GM12865 (cell line): ENCODE data around the gene DYNC1I1.

Experiments
- DNase-seq: peaks from one replicate; pipeline ENCODE4 v3.0.0; 2010; ENCODE audit warnings: low read depth
- H3K4me3 ChIP-seq: 2 replicates; pipeline ENCODE4 v1.5.1; 2011; ENCODE audit warnings: mild to moderate bottlenecking, low read depth, low read length, control low read depth
- CTCF ChIP-seq: IDR thresholded peaks from 2 replicates; pipeline ENCODE4 v1.5.1; 2011; ENCODE audit warnings: low read length, control low read depth, low read depth, inconsistent platforms; ENCODE audit not compliant: insufficient read depth; ENCODE audit errors: missing control alignments

The DYNC1I1 gene

GRCh38 chr7:95899919-95900513 is 127.7 kb downstream of the DYNC1I1 start:
- TF ChIP-seq CTCF: no peak
- no peak for DNase-seq

GRCh38 chr7:95901006-95901405 is 128.7 kb downstream of the DYNC1I1 start:
- no peak for DNase-seq
- H3K4me3 ChIP-seq: no peak overlapping the region
- no peak for TF ChIP-seq CTCF

More at GRCh38 chr7:95899919-95900513, 127.7 kb downstream of the DYNC1I1 start:
- H3K4me3 ChIP-seq: no peak overlapping the region

GRCh38 chr7:95904099-95904498 is 131.7 kb downstream of the DYNC1I1 start:
- no peak for TF ChIP-seq CTCF
- no peak overlapping the region for H3K4me3 ChIP-seq
- no peak for DNase-seq

- H3K4me3 ChIP-seq: no peak overlapping the region
- no peak for TF ChIP-seq CTCF
- DNase-seq: no peak
Observed at GRCh38 chr7:95905167-95905566, 132.8 kb downstream of the DYNC1I1 start.

GRCh38 chr7:95906851-95907250 is 134.5 kb downstream of the DYNC1I1 start:
- H3K4me3 ChIP-seq: no peak overlapping the region
- DNase-seq: peak; percentile 7
- no peak for TF ChIP-seq CTCF

GRCh38 chr7:95907337-95907736 is 135.0 kb downstream of the DYNC1I1 start:
- TF ChIP-seq CTCF: no peak
- H3K4me3 ChIP-seq: no peak overlapping the region
- no peak for DNase-seq

- no peak for DNase-seq
- no peak for TF ChIP-seq CTCF
- no peak overlapping the region for H3K4me3 ChIP-seq
Observed at GRCh38 chr7:95908499-95908898, 136.1 kb downstream of the DYNC1I1 start.
